ENCODE data around the gene OSM.
"Not testable (repeated sequence)": the region's sequence is repeated elsewhere in the genome, so short reads cannot be mapped to it uniquely, and the experiment has no call there.

OSM gene

GRCh38 chr22:30240541-30241417 is 25.9 kb downstream of the OSM start:
- no peak for DNase-seq

- DNase-seq = no peak
Measured at GRCh38 chr22:30239488-30240405, 26.9 kb downstream of the OSM start.

- DNase-seq = no peak
Measured at GRCh38 chr22:30238661-30239487, 27.8 kb downstream of the OSM start.

- no peak for DNase-seq
Measured at GRCh38 chr22:30238136-30238535, 28.5 kb downstream of the OSM start.

- no peak for DNase-seq
Measured at GRCh38 chr22:30236875-30237274, 29.8 kb downstream of the OSM start.

DNA sequence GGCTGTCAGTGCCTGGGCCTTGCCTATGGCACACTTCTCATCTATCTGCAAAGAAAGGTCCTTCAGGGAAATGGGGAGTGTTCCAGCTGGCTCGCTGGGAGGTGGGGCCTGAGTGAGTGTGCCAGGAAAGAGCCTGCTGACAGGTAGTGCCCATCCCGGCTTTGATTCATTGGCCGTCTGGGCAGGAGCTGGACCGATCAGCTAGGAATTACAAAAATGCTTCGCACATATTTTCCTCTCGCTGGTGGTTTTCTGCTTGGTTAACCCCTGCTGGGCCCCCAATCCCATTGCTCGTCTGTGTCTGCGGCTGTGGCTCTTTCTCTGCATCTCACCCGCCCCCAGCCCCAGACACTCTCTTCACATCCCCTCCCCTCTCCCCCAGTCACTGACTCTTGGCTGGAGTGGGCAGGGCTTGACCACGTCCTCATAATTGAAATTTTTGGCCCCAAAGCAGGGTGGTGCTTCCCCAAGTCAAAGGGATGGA is 30.9 kb downstream of the OSM start:
- DNase-seq = no peak

GRCh38 chr22:30234786-30235470 is 31.7 kb downstream of the OSM start:
- DNase-seq = no peak

DNA sequence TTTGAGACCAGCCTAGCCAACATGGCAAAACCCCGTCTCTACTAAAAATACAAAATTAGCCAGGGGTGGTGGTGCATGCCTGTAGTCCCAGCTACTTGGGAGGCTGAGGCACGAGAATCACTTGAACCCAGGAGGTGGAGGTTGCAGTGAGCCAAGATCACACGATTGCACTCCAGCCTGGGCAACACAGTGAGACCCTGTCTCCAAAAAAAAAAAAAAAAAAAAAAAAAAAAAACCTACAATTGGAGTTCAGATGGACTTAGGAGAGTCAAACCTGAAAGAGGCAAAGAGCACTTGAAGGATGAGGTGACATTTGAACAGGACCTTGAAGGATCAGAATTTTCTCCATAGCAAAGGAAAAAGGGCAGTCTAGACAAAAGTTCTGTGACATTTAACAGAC is 32.3 kb downstream of the OSM start:
- not testable (repeated sequence) for DNase-seq

GRCh38 chr22:30233582-30233981 is 33.1 kb downstream of the OSM start:
- DNase-seq = no peak

GRCh38 chr22:30232716-30233218 is 33.9 kb downstream of the OSM start:
- DNase-seq = no peak

- DNase-seq = no peak
Measured at GRCh38 chr22:30230787-30231461, 35.7 kb downstream of the OSM start.

- no peak for DNase-seq
Measured at GRCh38 chr22:30230330-30230729, 36.3 kb downstream of the OSM start.

DNA sequence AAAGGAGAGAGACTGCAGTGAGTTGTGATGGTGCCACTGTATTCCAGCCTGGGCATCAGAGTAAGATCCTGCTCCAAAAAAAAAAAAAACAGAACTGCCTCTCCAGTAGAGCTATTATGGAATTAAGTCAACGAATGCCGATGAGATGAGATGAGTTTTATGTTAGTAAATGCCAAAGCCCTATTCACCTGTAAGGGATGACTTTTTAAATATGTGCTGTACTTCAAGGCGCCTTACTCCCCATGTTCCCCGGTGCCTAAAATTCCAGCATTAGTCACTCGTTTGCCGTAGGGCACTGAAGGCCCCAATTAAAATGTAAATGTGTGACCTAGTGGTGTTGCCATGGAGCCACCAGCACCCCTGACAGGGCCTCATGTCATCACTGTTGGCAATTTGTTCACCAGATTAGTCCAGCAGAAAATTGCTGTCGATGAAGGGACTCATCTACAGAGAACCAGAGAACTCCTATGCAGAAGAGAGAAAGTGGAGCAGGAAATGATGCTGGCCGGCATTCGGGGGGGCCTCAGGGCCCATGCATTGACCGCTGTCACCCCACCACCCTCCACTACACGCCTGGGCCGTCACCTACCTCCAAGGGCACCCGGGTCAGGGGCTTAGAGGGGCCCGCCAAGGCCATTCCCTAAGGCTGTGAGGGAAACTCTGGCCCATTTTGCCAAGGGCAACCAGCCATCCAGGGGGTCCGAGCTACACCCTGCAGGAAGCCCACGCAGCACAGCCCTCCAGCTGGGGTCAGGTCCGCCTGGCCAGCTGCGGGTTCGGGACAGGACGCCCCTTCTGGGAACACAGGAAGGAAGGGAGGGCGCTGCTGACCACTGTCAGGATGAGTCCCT is 37.9 kb downstream of the OSM start:
- no peak for DNase-seq

DNA sequence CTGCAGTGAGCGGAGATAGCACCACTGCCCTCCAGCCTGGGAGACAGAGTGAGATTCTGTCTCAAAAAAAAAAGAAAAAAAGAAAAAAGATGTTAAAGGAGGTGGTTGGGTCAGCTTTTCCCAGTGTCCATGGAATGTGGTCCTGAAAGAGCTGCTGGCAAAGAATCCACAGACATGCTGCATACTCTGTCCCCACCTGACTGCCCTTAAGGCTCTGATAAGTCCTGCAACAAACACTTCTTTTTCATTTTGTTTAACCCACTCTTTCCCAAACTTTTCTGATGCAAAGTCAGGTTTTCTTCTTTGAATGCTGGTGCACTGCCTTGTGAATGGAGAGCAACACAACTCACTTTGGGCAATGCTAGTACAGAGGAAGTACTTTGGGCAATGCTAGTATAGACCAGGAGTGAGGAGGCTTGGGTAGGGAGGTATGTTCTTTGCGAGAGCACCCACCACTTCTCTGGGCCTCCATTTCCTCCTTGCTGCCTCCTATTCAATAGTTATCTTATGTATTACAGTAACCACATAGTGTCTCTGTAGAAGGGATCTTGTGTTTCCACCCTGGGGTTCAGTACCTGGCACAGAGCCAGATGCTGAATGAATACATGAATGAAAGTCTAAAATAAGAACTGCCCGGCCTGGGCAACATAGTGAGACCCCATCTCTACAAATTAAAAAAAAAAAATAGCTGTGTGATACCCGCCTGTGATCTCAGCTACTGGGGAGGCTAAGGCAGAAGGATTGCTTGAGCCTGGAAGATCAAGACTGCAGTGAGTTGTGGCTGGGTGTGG is 39.0 kb downstream of the OSM start:
- no peak for DNase-seq

DNA sequence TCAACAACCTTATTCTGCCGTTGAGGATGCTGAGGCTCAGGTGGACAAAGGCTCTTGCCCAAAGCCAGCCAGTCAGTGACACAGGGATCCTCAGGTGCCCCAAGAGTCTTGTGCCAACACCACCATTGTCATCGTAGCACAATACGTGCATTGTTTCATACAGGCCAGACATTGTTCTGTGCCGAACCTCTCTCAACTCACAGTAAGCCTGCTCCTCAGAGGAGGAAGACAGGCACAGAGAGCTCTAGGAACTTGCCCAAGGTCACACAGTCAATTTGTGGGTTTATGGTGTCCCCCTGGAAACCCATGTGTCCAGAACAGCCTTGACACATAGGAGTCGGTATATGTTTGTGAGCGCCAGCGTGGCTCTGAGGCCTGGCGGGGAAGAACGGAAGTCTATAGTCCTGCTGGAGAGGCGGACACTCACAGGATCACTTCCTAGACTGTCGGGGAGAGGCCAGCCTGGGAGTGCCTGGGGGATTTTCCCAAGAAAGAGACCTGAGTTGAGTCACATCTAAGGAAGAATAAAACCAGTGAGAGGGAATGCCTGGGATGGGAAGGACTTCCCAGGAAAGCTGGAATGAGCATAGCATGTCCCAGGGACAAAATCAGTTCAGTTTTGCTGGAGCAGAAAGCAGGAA is 40.3 kb downstream of the OSM start:
- no peak for DNase-seq

GRCh38 chr22:30225220-30225927 is 41.3 kb downstream of the OSM start:
- DNase-seq = no peak

DNA sequence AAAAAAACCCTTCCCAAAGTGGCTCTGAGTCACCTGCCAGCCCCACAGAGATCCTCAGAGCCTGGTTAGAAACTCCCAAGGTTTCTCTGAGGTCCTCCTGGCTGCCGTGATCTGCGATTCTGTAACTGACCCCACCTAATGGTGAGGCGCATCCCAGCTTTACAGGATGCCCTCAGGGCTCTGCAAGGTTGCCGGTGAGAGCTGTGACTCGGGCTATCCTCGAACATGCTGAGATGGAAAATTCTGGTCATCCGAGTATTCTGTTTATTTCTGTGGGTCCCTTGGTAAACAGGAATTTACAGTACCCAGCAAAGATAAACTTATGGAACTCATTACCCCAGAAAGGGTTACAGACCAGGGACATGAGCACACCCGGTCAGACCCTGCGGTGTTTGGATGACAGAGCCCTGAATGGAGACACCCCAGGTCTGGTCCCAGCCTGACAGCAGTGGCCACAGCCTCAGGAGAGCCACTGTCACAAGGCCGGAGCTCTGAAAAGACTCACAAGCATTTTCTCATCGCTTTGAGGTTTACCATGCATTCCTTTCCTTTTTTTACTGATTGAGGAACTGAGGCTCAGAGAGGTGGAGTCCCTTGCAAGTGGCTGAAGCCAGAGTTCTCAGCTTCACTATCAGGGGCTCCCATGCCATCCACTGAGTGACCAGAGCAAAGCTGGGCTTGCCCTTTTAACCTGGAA is 42.3 kb downstream of the OSM start:
- DNase-seq = no peak

DNA sequence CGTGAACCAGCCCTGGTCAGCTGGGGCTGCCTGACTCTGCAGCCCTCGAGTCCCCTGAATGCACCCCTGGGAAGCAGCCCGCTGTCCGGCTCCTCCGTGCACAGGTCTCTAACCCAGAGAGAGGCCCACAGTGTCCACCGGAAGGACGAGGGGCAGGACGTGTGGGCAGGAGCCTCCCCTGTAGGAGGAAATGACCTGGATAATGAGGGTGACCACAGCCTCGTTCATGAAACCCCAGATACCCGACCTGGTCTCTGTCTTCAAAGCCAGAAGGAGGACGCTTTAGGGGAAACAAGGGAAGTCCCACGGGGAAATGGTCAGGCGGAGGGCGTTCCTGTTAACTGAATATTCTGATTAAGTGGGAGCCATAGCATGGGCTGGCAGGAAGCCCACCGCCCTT is 43.3 kb downstream of the OSM start:
- no peak for DNase-seq

Measured in SIG-M5 (cell line).